ENCODE data around the gene CPOX.
"Not testable (repeated sequence)": the region's sequence is repeated elsewhere in the genome, so short reads cannot be mapped to it uniquely, and the experiment has no call there.

- TF ChIP-seq POLR2A (IDR thresholded peaks at IDR 0.05), result not testable (repeated sequence)
- TF ChIP-seq, protein P1, sequence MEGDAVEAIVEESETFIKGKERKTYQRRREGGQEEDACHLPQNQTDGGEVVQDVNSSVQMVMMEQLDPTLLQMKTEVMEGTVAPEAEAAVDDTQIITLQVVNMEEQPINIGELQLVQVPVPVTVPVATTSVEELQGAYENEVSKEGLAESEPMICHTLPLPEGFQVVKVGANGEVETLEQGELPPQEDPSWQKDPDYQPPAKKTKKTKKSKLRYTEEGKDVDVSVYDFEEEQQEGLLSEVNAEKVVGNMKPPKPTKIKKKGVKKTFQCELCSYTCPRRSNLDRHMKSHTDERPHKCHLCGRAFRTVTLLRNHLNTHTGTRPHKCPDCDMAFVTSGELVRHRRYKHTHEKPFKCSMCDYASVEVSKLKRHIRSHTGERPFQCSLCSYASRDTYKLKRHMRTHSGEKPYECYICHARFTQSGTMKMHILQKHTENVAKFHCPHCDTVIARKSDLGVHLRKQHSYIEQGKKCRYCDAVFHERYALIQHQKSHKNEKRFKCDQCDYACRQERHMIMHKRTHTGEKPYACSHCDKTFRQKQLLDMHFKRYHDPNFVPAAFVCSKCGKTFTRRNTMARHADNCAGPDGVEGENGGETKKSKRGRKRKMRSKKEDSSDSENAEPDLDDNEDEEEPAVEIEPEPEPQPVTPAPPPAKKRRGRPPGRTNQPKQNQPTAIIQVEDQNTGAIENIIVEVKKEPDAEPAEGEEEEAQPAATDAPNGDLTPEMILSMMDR (IDR thresholded peaks at IDR 0.05), result not testable (repeated sequence)
Measured at GRCh38 chr3:98641756-98642155, 48.3 kb upstream of the CPOX start.
